ENCODE measurements around the gene GPR158.

- TF ChIP-seq CTCF (IDR thresholded peaks at IDR 0.05) (no peak), POLR2A (IDR thresholded peaks at IDR 0.05) (no peak)
These were observed 330.7 kb downstream of the GPR158 start for GRCh38 chr10:25505466-25505865.
